WI38 (cell line): ENCODE measurements around the gene MN1.

Experiments
- H3K4me3 ChIP-seq: 2 replicates; pipeline ENCODE4 v1.5.1; 2011; ENCODE audit warnings: low read depth, mild to moderate bottlenecking, control low read depth, low read length
- CTCF ChIP-seq: IDR thresholded peaks from 2 replicates; pipeline ENCODE4 v1.5.1; 2012; ENCODE audit warnings: low read depth, mild to moderate bottlenecking, control low read depth, low read length

Gene MN1

GRCh38 chr22:27804470-27805297 is 3.1 kb upstream of the MN1 start:
- no peak overlapping the region for H3K4me3 ChIP-seq
- TF ChIP-seq CTCF, result peak; percentile 59

- no peak for TF ChIP-seq CTCF
- H3K4me3 ChIP-seq, result no peak overlapping the region
Observed at GRCh38 chr22:27803841-27804415, 2.4 kb upstream of the MN1 start.

GRCh38 chr22:27802346-27803073 is 954 bp upstream of the MN1 start:
- peak overlapping the region; percentile 73 for H3K4me3 ChIP-seq
- TF ChIP-seq CTCF, result no peak

GRCh38 chr22:27801202-27801615 is 347 bp downstream of the MN1 start:
- no peak for TF ChIP-seq CTCF
- peak overlapping the region; percentile 73 for H3K4me3 ChIP-seq

- H3K4me3 ChIP-seq, result peak overlapping the region; percentile 73
- TF ChIP-seq CTCF, result no peak
Observed at GRCh38 chr22:27800250-27801201, 1.0 kb downstream of the MN1 start.

GRCh38 chr22:27799827-27800249 is 1.7 kb downstream of the MN1 start:
- no peak for TF ChIP-seq CTCF
- H3K4me3 ChIP-seq, result peak overlapping the region; percentile 73
